H1 (cell line): Measurements from ENCODE around the gene AIFM2. TPM values are rescaled to one million over a fixed set of nuclear protein-coding genes. Genes with fewer than 3 reads are reported as not detected.

Source experiments
- CBX5 ChIP-seq: fragments of 300-800, 300-1000 bp; sonication (generic); IDR thresholded peaks from 2 replicates; pipeline ENCODE4 v1.7.1; 2016; ENCODE audit warnings: antibody characterized with exemption, low read length, low read depth
- GTF2F1 ChIP-seq: IDR thresholded peaks from 2 replicates; pipeline ENCODE4 v1.6.1; 2012; ENCODE audit warnings: low read depth, low read length, improper control_type of control experiment, borderline replicate concordance
- TEAD4 ChIP-seq: IDR thresholded peaks from 2 replicates; pipeline ENCODE4 v1.6.1; 2012; ENCODE audit warnings: low read depth, low read length, inconsistent platforms, mixed read lengths
- polyA plus RNA-seq, 7 experiments: library from polyadenylated mRNA; depleted of rRNA in 3 of 7; stranded (reverse) in 5 of 7; unstranded in 2 of 7; fragments of >200 nt in 5 of 7; fragments of 200-250 nt in 2 of 7; gene quantifications; 1 replicate in 5 of 7; 2 replicates in 1 of 7; 4 replicates in 1 of 7; pipeline versions ENCODE4 v1.2.1 to v1.2.3, GENCODE V29; 2011 to 2013; ENCODE audit warnings: missing spikeins in 2 of 7, mixed read lengths in 2 of 7
- total RNA-seq: library from RNA; stranded (reverse); fragmentation: NEBNext Ultra II Directional; extraction: Animal tissue kit (Norgen Biotek cat#: 25700); gene quantifications from 2 replicates; pipeline ENCODE4 v1.2.1, GENCODE V29; 2021
- TF ChIP-seq, protein P1 (sequence below): IDR thresholded peaks from 2 replicates; pipeline ENCODE4 v1.6.1; 2011; ENCODE audit warnings: low read depth, mild to moderate bottlenecking, low read length; ENCODE audit not compliant: insufficient read depth

The AIFM2 gene
- total and polyA plus RNA-seq, 2 of the 8 experiments (the other 6 are each of a cell fraction or from before 2014, with no cell fraction given): 4.0 TPM

DNA sequence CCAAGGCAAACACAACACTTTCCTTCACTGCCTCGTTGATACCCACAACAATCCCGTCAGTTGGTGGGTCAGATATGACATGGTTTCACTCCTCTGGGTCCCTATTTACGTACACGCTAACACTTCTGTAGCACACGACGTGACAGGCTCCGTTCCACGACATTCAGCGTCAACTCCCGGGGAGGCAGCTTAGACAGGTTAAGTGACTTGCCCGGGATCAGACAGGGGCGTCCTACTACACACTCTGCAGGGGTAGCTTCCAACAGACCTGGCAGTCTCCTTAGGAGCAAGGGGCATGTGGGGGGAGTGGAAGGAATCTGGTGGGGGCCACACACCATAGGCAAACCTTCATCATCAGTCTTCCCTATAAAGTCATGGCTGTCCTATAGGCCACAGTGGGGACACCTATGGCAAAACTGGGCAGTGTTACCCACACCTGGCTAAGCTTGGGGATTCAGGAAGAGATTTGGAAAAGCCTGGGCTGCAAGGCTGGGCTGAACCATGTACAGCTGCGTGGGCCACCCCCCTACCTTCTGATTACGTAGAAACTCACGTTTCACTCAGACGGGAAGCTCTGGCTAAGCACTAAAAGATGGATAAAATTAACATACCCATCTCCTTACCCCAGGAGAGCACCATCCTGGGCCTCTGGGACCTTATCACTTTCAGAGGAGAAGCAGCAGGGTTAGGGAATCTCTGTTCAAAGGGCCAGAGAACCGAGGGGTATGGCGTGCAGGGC lies 11.9 kb upstream of the AIFM2 start (continued):
- TF ChIP-seq, protein P1, sequence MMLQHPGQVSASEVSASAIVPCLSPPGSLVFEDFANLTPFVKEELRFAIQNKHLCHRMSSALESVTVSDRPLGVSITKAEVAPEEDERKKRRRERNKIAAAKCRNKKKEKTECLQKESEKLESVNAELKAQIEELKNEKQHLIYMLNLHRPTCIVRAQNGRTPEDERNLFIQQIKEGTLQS: no peak
- TF ChIP-seq CBX5 (no peak), GTF2F1 (no peak), TEAD4 (no peak)
- TF ChIP-seq, all 59 proteins: peak for 0
